Right lobe of liver (tissue), 4 donors: Measurements from ENCODE around the gene KCNJ12.

Source experiments
- POLR2A ChIP-seq: fragments of 450-650 bp; IDR thresholded peaks from one replicate; pipeline ENCODE4 v1.6.1; 2017; ENCODE audit warnings: antibody characterized with exemption, mild to moderate bottlenecking
- TF ChIP-seq, protein P1 (sequence below), 4 donors: fragments of 200-600 bp in 3 of 4; fragments of 450-650 bp in 1 of 4; IDR thresholded peaks; one replicate each; pipeline versions ENCODE4 v1.5.1 to v1.8.0; 2016 to 2022; ENCODE audit warnings: antibody characterized with exemption in 4 of 4, mild to moderate bottlenecking in 2 of 4
- donor health status: DM: no; HTN: no; CAD: no.
- donor health status: DM: no; HTN: no; CAD: no.
- donor health status: DM: no; HTN: yes; CAD: no.

- TF ChIP-seq, protein P1, sequence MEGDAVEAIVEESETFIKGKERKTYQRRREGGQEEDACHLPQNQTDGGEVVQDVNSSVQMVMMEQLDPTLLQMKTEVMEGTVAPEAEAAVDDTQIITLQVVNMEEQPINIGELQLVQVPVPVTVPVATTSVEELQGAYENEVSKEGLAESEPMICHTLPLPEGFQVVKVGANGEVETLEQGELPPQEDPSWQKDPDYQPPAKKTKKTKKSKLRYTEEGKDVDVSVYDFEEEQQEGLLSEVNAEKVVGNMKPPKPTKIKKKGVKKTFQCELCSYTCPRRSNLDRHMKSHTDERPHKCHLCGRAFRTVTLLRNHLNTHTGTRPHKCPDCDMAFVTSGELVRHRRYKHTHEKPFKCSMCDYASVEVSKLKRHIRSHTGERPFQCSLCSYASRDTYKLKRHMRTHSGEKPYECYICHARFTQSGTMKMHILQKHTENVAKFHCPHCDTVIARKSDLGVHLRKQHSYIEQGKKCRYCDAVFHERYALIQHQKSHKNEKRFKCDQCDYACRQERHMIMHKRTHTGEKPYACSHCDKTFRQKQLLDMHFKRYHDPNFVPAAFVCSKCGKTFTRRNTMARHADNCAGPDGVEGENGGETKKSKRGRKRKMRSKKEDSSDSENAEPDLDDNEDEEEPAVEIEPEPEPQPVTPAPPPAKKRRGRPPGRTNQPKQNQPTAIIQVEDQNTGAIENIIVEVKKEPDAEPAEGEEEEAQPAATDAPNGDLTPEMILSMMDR (IDR thresholded peaks at IDR 0.05) = no peak
- TF ChIP-seq POLR2A = no peak
These were observed 87.1 kb downstream of the KCNJ12 start for GRCh38 chr17:21463204-21463661.
